HG02870 (cell line): ENCODE measurements around the gene CAMTA1.
"Not testable (repeated sequence)": the region's sequence is repeated elsewhere in the genome, so short reads cannot be mapped to it uniquely, and the experiment has no call there.

ENCODE experiments used
- ATAC-seq: cut with Tn5 transposase; IDR thresholded peaks from one replicate; pipeline ENCODE4 v1.9.1; 2021; ENCODE audit warnings: mild to moderate bottlenecking, moderate library complexity; ENCODE audit not compliant: unreplicated experiment

The CAMTA1 gene

DNA sequence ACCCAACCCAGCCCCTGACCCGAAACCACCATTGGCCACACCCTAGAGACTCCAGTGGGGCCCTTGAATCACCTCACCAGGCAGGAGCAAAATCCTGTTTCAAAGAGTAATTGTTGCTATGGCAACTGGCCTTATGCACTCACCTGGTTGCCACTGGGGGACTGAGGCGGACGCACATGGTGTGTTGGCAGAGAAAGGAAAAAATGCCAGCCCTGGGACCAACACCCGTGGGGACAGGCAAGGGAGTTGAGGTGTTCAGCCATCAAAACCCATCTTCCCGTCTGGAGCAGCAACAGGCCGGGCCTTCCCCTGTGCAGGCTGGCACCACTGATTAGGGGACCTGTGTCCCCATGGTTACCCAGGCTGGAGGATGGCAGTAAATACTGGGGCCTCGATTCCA is 590.1 kb downstream of the CAMTA1 start:
- ATAC-seq = no peak

DNA sequence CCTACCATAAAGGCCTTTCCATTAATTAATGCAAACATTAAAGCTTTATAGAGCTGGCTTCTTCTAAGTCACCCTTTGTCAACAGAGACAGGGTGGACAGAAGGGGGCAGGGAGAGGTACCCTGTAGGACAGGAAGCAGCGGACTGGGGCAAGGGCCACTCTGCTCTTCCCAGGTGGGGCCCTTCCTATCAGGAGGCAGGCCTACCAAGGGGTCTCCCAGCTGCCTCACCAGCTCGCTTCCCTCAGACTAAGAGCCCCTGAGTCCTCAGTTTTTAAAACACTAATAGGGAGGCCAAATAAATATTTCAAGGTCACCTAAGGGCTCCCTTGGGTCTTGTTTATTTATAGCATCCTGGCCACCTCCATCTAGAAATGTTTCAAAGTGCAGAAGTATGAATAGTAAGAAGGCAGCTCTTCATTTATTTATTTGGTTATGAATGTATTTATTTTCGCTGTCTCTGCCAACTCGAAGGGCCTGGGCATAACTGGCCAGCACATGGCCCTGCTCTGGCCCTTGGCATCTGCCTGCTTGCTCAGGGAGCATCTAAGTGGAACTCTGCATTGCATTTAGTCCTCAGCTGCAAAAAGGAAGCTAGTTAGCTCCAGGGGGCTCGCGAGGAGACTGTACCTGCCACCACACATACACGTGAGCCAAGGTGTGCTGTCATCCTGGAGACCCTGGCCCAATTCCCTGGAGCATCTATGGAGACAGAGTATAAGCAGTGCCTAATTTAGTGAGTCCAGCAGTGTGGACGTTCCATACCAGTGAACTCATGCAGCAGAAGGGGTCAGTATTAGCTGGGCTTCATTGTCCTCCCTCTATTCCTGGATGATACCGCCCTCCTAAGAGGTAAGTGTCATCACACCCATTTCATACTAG is 590.8 kb downstream of the CAMTA1 start:
- no peak for ATAC-seq

DNA sequence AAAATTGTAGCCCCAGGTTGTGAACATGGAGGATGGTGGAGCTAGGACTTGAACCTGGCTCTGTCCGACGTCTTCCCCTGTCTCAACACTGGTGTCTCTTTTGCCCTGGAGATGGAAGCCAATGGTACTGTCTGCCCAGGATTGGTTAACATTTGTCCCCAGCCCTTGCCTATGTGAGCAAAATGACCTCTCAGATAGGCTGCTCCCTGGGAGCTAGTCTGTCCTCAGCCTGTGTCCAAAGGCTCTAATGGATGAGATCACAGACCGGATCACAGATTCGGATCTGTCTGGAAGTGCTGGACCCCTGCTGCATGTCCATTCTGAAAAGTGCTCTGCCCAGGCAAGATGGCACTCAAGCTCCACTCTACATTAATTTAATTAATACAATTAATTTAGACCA is 591.4 kb downstream of the CAMTA1 start:
- no peak for ATAC-seq

DNA sequence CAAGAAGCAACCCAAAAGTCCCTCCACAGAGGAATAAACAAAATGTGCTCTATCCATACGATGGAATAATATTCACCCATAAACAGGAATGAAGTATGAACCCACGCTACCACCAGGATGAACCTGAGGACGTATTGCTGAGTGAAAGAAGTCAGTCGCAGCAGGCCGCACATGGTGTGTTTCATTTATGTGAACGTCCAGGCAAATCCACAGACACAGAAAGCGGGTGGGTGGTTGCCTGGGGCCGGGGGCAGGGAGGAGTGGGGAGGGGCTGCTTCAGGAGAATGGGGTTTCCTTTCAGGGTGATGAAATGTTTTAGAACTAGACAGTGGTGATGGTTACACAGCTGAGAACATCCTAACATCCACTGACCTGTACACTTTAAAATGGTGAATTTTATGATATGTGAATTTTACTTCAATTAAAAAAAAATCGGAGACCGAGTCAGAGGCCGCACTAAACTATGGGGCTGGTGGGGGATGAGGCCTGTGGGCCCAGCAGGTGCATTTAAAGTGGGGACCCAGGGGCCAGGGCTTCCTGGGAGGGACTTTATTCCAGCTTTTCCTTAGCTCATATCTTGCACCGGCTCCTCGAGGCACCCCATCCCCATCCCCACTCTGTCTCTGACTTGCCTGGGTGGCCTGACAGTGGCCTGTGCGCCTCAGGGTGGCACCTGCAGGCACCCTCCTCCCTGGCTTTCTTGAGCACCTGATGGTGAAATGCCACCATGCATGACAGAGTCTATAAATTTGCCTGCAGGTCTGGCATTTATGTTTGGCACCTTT is 593.3 kb downstream of the CAMTA1 start:
- no peak for ATAC-seq

DNA sequence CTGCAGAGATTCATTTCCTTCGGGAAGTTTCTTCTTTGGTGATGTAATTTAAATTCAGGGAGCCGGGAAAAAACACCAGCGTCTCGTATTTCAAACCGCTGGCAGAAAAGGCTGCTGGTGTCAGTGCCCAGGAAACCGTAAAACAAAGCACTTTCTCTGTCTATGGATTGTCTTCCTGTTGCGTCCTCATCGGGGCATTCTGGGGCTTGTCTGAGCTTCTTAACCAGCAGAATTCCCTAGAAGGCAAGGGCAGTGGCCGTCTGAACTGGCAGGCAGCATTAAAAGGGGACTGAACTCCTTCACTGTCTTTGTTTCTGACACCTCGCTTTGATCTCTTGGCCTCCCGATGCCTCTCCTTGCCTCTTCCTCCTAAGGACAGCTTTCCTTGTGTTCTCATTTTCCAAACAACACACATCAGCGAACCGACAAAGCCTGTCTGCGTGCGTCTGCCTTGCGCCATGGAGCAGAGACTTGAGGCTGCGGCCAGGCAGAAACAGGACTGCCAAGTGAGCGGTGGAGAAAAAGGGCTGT is 594.3 kb downstream of the CAMTA1 start:
- ATAC-seq = no peak

GRCh38 chr1:7380068-7380467 is 594.8 kb downstream of the CAMTA1 start:
- not testable (repeated sequence) for ATAC-seq

DNA sequence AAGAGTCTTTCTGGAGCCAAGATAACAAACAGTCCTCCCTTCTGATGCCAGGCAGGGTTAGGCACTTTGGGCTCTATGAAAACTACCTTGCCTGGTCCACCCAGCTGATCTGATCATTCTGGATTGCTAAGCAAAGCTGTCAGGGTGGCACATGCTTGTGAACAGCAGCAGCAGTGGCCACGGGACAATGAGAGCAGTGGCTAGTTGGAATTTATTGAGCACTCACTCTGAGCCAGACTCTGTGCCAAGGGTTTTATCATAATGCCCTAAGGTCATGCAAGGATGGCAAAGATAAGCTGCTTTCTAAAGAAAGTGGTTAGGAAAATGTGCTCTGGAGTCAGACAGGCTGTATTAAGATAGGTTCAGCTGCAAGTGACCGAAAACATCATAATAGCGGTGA is 595.5 kb downstream of the CAMTA1 start:
- no peak for ATAC-seq

- ATAC-seq = not testable (repeated sequence)
Observed at GRCh38 chr1:7381729-7382128, 596.5 kb downstream of the CAMTA1 start.

DNA sequence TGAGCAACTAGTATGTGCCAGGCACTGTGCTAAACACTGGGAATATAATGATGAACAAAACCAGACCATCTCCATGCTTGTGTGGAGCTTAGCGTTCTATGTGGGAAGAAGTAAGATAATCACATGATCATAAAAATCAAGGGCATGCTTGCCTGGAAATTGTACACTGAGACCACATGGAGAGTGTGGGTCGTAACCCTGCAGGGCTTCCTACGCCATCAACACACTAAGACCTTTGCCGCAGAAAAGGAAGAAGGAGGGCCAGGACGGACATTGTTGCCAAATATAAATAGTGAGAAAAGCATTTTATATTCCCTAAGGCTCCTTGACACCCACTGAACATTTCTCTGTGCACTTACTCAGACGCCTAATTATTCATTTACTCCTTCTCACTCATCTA is 597.7 kb downstream of the CAMTA1 start:
- no peak for ATAC-seq

DNA sequence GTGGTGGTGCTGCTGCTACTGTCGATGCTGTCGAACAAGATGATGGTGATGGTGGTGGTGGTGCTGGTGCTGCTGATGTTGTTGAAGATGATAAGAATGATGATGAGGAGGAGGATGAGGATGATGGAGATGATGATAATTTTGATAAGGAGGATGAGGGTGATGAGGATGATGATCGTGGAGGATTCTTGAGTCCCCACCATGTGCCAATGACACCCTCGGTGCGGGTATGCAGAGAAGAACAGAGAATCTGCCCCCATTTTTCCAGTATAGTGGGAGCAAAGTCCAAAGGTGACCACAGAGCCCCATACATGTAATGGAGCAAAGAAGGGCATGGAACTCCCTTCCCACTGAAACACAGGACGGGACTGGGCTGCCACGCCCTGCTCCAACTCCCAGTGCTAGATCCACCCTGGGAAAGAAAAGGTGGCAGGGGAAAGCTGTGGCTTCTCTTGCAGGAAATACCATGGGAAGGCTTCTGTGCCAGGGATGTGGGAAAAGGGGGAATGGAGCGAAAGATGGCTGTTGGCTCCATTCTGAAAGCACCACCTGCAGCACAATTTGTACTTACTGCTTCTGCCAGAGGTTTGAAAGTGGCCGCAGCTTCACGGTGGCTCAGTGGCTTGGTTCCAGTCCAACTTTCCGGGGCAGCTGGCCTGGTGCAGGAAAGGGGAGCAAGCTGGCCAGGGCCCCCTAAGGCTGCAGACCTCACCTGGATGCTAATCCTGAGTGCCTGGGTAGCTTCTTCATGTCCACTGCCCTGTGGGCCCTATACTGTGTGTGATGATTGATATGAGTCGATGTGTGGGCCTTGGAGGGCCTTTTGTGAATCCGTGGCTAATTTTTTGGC is 598.6 kb downstream of the CAMTA1 start:
- ATAC-seq = no peak

- ATAC-seq = no peak
Observed at GRCh38 chr1:7384679-7385078, 599.4 kb downstream of the CAMTA1 start.

GRCh38 chr1:7385471-7386225 is 600.4 kb downstream of the CAMTA1 start:
- no peak for ATAC-seq

GRCh38 chr1:7386226-7387052 is 601.2 kb downstream of the CAMTA1 start:
- ATAC-seq = no peak

DNA sequence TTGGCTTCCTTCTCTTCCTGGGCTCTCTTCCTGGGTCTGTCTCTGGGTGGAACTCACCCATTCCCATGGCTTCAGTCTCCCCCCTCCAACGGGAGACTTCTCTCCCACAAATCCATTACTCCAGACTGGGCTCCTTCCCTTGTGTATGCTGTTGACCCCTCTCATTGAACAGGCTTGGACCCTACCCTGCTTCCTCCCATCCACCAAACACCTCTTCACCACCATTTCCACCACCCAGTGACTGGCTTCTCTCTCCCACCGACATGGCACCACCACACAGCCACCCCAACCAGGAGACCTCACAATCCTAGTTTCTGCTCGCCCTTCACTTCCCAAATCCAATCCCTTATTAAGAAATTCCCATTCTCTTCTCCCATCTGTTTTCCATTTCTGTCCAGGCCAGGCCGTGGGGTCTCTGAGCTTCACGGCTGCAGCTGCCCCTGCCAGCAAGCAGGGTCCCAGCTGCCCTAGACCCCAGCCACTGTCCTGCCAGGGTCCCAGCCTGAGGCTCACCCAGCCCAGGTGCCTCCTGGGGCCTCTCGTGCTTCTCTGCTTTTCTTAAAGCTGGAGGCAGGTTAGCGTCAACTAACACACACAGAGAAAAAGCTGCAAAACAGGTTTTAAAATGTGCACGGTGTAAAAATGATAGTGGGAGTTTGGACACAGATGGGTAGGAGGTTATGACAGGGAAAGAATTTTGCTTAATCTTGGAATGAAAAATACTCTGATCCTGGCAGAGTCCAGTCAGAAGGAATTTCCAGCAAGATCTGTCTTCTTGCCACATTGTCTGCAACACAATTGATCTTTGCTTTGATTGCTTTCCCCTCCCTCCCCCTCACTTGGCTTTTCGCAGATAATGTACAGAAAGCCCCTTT is 602.0 kb downstream of the CAMTA1 start:
- ATAC-seq = no peak

- no peak for ATAC-seq
Observed at GRCh38 chr1:7388141-7388487, 602.9 kb downstream of the CAMTA1 start.

DNA sequence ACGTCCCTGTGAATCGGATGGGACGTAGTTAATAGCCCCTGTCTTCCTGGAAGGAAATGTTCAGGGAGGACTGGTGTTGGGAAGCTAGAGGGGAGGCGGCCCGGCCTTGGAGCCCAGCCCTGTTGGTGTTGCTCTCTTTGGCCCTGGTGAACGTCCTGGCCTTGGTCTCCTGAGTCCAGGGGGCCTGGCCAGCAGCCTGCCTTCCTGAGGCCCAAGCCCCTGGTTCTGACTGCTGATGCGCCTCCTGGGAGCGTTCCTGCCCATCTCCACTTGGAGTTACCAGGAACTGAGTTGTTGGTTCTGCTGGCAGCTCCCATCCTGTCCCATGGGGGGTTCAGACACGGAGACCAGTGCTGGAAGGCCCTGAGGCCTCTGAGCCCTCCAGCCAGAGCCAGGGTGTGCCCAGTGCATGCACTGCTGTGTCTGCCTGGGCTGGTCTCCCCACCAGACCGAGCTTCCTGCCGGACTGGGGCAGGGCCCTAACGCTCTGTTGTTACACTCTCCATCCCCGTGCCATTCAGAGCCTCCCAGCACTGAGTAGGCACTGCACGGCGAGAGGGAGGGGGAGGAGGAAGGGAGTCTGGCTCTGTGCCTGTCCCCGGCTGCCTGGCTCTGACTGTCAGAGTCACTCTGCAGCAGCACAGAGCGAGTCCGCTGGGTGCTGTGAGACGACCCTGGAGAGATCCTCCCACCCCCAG is 603.4 kb downstream of the CAMTA1 start:
- ATAC-seq = no peak

DNA sequence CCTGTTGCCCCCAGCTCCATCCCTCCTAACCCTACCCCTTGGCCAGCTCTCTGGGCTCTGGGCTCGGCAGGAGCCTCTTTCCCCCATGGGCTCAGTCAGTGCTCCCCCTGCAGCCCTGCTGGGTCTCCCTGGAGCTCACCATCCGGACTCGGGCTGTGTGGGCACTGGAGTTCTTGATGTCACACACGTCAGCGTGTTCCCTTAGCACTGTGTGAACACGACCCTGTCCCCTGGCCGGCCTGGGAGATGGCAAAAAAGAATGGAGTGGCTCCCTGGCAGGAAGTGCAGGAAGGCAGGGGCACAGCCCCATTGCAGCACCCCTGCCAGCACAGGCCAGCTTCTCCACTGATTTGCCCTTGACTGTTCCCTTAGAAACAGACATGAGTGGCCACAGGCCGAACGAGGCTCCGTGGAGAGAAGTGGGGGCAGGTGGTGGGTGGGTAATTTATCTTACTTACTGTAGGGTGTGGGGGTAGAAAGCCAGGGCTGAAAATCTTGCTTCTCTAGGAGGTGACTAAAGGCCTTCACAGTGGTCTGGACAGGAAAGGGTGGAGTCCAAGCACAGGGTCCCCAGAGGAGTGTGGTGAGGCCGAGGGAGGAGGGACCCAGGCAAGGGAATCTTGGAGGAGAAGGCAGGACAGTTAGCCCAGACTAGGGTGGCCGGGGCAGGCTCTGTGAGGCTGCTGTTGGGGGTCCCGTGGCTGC is 604.1 kb downstream of the CAMTA1 start:
- no peak for ATAC-seq
